Caco-2 (cell line): ENCODE data around the gene LEMD2. TPM values are rescaled to one million over a fixed set of nuclear protein-coding genes. Genes with fewer than 3 reads are reported as not detected.

ENCODE experiments used
- BruUV-seq: library from RNA; stranded (reverse); fragments of 400-500 nt; replicated peaks from 2 replicates; lab custom pipeline; 2021; lab: Mats Ljungman, UMichigan
- CTCF ChIA-PET: fragments of 300-600 bp; sonication (Branson Sonifier 250); formaldehyde crosslinking; loops from one replicate; lab custom pipeline; 2022; ENCODE audit warnings: antibody characterized with exemption; lab: Charles Lee
- POLR2A ChIA-PET: fragments of 300-600 bp; sonication (Branson Sonifier 250); formaldehyde crosslinking; loops from one replicate; lab custom pipeline; 2022; ENCODE audit warnings: antibody characterized with exemption; lab: Charles Lee
- DNase-seq, 2 experiments: peaks; one replicate each; pipeline versions ENCODE4 v3.0.0 to v3.0.0-alpha.2; 2020 to 2022
- H3K27me3 ChIP-seq: replicated peaks from 2 replicates; pipeline ENCODE4 v1.6.0; 2011; ENCODE audit warnings: low read length; ENCODE audit not compliant: control insufficient read depth, insufficient read depth
- H3K36me3 ChIP-seq: 2 replicates; pipeline ENCODE4 v1.5.1; 2011; ENCODE audit warnings: low read length; ENCODE audit not compliant: control insufficient read depth, insufficient read depth
- H3K4me1 ChIP-seq: fragments of 250-450 bp; sonication (Bioruptor Pico); 2 replicates; pipeline ENCODE4 v1.5.1; 2020; ENCODE audit warnings: mild to moderate bottlenecking
- H3K4me3 ChIP-seq: 2 replicates; pipeline ENCODE4 v1.5.1; 2011; ENCODE audit warnings: low read depth, mild to moderate bottlenecking, control low read depth, low read length
- H3K9me3 ChIP-seq: fragments of 250-450 bp; sonication (Bioruptor Pico); 2 replicates; pipeline ENCODE4 v1.5.1; 2020; ENCODE audit warnings: mild to moderate bottlenecking, moderate library complexity
- H3K27ac Mint-ChIP-seq: one replicate; pipeline ENCODE4 v1.8.0; 2022; ENCODE audit warnings: mixed read lengths; ENCODE audit not compliant: unreplicated experiment
- H3K27me3 Mint-ChIP-seq: one replicate; pipeline ENCODE4 v1.8.0; 2022; ENCODE audit warnings: mixed read lengths; ENCODE audit not compliant: insufficient read depth, unreplicated experiment
- H3K36me3 Mint-ChIP-seq: one replicate; pipeline ENCODE4 v1.8.0; 2022; ENCODE audit warnings: mild to moderate bottlenecking, mixed read lengths; ENCODE audit not compliant: insufficient read depth, unreplicated experiment
- H3K4me1 Mint-ChIP-seq: one replicate; pipeline ENCODE4 v1.8.0; 2022; ENCODE audit warnings: low read depth, mixed read lengths; ENCODE audit not compliant: unreplicated experiment
- H3K4me3 Mint-ChIP-seq: one replicate; pipeline ENCODE4 v1.8.0; 2022; ENCODE audit warnings: mild to moderate bottlenecking, moderate library complexity, mixed read lengths; ENCODE audit not compliant: unreplicated experiment
- H3K9me3 Mint-ChIP-seq: one replicate; pipeline ENCODE4 v1.8.0; 2022; ENCODE audit warnings: mixed read lengths; ENCODE audit not compliant: unreplicated experiment
- CTCF ChIP-seq, 2 experiments: fragments of 200-600 bp in 1 of 2; IDR thresholded peaks; 1 replicate in 1 of 2; 2 replicates in 1 of 2; pipeline versions ENCODE4 v1.5.1 to v1.8.0; 2011 to 2022; ENCODE audit warnings: antibody characterized with exemption in 1 of 2, control low read depth in 1 of 2, inconsistent platforms in 1 of 2, low read depth in 1 of 2, low read length in 1 of 2, mild to moderate bottlenecking in 1 of 2, moderate library complexity in 1 of 2; ENCODE audit not compliant: insufficient read depth in 1 of 2, severe bottlenecking in 1 of 2, unreplicated experiment in 1 of 2
- intact Hi-C: fragments of 100-400 bp; cut with micrococcal nuclease; formaldehyde crosslinking; loops from one replicate; pipeline ENCODE4 v1.10.0; 2022; ENCODE audit not compliant: unreplicated experiment
- total RNA-seq: library from RNA; stranded (reverse); gene quantifications from 2 replicates; pipeline ENCODE4 v1.2.3, GENCODE V29; 2022

The LEMD2 gene
- total RNA-seq, 1 experiment from 2014 or later: 53.2 TPM

- Mint-ChIP-seq H3K36me3 (no peaks in the 10 kb centered on the region), H3K27ac (no peak overlapping the region), H3K4me1 (peaks cover 32% of the 10 kb centered on the region), H3K27me3 (peaks cover 3% of the 10 kb centered on the region), H3K4me3 (no peak overlapping the region), H3K9me3 (no peaks in the 10 kb centered on the region)
- intact Hi-C loops: no loop called here
- POLR2A ChIA-PET: no interaction called here
- BruUV-seq: no TSS peak
- H3K4me3 ChIP-seq: no peak overlapping the region
- CTCF ChIA-PET: interaction anchor here (3.1 kb wide), 1 partner anchor 12 kb away, joined by 28 read pairs; no protein-coding TSS in a partner anchor
- H3K36me3 ChIP-seq: no peaks in the 10 kb centered on the region
- no peaks in the 10 kb centered on the region for H3K27me3 ChIP-seq
- TF ChIP-seq CTCF (IDR thresholded peaks at IDR 0.05; ENCODE audit: insufficient read depth in 1 of 2, low read depth in 1 of 2, low read length in 1 of 2, severe bottlenecking in 1 of 2, unreplicated experiment in 1 of 2): no peak
- H3K4me1 ChIP-seq: peaks cover 34% of the 10 kb centered on the region
- DNase-seq: no peak
- no peaks in the 10 kb centered on the region for H3K9me3 ChIP-seq
Measured at GRCh38 chr6:33749401-33749800, 39.5 kb downstream of the LEMD2 start.

GRCh38 chr6:33748841-33749240 lies 40.1 kb downstream of the LEMD2 start:
- H3K9me3 ChIP-seq: no peaks in the 10 kb centered on the region
- no peaks in the 10 kb centered on the region for H3K27me3 ChIP-seq
- Mint-ChIP-seq H3K36me3 (no peaks in the 10 kb centered on the region), H3K4me3 (no peak overlapping the region), H3K4me1 (peaks cover 32% of the 10 kb centered on the region), H3K9me3 (no peaks in the 10 kb centered on the region), H3K27me3 (peaks cover 3% of the 10 kb centered on the region), H3K27ac (no peak overlapping the region)
- intact Hi-C loops: no loop called here
- H3K4me1 ChIP-seq: peaks cover 39% of the 10 kb centered on the region
- CTCF ChIA-PET: no interaction called here
- DNase-seq: no peak
- H3K4me3 ChIP-seq: no peak overlapping the region
- POLR2A ChIA-PET: no interaction called here
- BruUV-seq: no TSS peak
- TF ChIP-seq CTCF (IDR thresholded peaks at IDR 0.05; ENCODE audit: insufficient read depth in 1 of 2, low read depth in 1 of 2, low read length in 1 of 2, severe bottlenecking in 1 of 2, unreplicated experiment in 1 of 2): no peak
- no peaks in the 10 kb centered on the region for H3K36me3 ChIP-seq

- no peaks in the 10 kb centered on the region for H3K9me3 Mint-ChIP-seq
- no peak overlapping the region for H3K27ac Mint-ChIP-seq
- H3K9me3 ChIP-seq: no peaks in the 10 kb centered on the region
- H3K4me1 ChIP-seq: peaks cover 37% of the 10 kb centered on the region
- no peak for TF ChIP-seq CTCF (IDR thresholded peaks at IDR 0.05; ENCODE audit: insufficient read depth in 1 of 2, low read depth in 1 of 2, low read length in 1 of 2, severe bottlenecking in 1 of 2, unreplicated experiment in 1 of 2)
- no peak overlapping the region for H3K4me3 Mint-ChIP-seq
- no peak for DNase-seq
- H3K4me3 ChIP-seq: no peak overlapping the region
- CTCF ChIA-PET: no interaction called here
- peaks cover 3% of the 10 kb centered on the region for H3K27me3 Mint-ChIP-seq
- no TSS peak for BruUV-seq
- no peaks in the 10 kb centered on the region for H3K27me3 ChIP-seq
- no peaks in the 10 kb centered on the region for H3K36me3 Mint-ChIP-seq
- POLR2A ChIA-PET: no interaction called here
- intact Hi-C loops: no loop called here
- no peaks in the 10 kb centered on the region for H3K36me3 ChIP-seq
- peaks cover 32% of the 10 kb centered on the region for H3K4me1 Mint-ChIP-seq
Measured at GRCh38 chr6:33747823-33748222, 41.1 kb downstream of the LEMD2 start.
